Caki2 (cell line): ENCODE data around the gene SIRPA. TPM values are rescaled to one million over a fixed set of nuclear protein-coding genes. Genes with fewer than 3 reads are reported as not detected.

Experiments used
- DNase-seq: peaks from one replicate; pipeline ENCODE4 v3.0.0-alpha.2; 2015; ENCODE audit warnings: low read depth
- in situ Hi-C: cut with HindIII; loops from 2 replicates; pipeline ENCODE4 v1.10.0; 2016; ENCODE audit warnings: low sequenced_read_pairs, low pct_unique_long_range_greater_than_20kb, mixed read lengths
- total RNA-seq: library from RNA; depleted of rRNA; stranded (reverse); fragments of >200 nt; shearing (Covaris generic); gene quantifications from 2 replicates; pipeline ENCODE4 v1.2.3, GENCODE V29; 2014; ENCODE audit warnings: low replicate concordance

Gene SIRPA
- total RNA-seq, 1 experiment from 2014 or later = 56.2 TPM

DNA sequence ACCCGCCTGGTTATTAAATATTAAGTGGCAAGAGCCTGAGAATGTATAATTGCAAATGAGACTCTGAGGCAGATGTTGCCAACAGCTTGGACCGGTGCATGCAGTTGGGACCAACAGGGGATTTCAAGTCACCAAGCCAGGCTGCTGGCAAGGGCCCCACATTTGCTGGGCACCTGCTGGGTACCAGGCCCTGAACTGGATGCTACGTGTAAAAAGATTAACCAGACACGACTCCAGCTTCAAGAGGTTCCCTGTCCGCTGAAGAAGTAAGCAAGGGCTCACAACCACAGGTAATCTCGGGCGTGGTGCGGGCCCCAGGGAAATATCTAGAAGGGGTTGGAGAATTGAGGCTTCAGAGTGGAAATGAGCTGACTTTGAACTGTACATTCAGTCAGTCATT lies 13.2 kb upstream of the SIRPA start:
- in situ Hi-C loops = no loop called here
- DNase-seq = no peak

GRCh38 chr20:1883986-1884385 lies 11.2 kb upstream of the SIRPA start:
- in situ Hi-C loops = no loop called here
- DNase-seq = no peak

GRCh38 chr20:1885254-1885653 lies 10.0 kb upstream of the SIRPA start:
- no peak for DNase-seq
- in situ Hi-C loops = no loop called here

DNA sequence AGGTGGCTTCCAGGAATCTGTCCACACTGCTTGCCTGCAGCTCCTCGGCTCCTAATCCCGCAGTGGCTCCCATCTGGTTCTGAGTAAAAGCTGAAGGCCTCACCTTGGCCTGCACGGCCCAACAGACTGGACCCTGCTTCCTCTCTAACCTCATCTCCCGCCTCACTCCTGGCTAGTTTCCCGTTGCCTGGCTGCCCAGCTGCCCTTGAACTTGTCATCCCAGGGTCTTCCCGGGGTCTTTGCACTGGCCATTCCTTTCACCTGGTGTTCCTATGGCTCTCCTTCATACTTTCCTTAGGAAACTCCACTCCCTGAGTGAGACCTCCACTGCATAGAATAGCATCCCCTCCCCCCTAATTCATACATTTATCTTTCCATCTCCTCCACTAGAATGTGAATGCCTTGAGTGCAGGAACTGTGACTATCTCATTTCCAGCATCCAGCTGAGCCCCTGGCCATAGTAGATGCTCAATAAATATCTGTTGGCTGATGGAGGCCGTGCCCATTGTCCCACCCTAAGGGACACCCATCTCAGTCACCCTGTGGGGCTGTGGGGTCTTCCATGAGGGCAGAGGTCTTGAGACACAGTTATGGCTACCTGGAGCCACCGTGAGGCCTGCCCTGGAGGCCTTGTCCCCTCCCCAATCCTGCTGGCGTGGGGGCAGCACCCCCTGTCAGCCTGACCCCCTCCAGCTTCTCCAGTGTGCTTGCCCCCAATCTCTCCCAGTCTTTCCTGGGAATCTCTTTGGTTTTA lies 9.1 kb upstream of the SIRPA start:
- in situ Hi-C loops = no loop called here
- DNase-seq = no peak

DNA sequence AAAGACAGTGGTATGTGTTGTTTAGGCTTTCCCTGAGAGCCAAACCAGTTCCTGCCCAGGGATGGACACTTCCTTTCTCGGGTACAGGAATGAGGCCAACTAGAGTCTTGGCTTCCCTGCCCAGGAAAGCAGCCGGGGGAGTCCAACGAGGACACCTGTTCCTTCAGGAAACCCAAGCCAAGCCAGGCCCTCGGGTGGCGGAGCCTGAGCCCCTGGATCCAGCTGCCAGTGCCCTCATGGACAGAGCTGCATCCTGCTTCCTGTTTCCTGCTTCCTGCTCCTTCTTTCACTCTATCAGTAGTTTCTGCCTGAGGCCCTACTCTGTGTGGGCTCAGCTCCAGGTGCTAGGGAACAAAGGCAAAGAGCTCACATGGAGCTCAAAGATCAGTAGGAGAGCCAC lies 7.9 kb upstream of the SIRPA start:
- no peak for DNase-seq
- in situ Hi-C loops = no loop called here

GRCh38 chr20:1887756-1888155 lies 7.5 kb upstream of the SIRPA start:
- no peak for DNase-seq
- in situ Hi-C loops = no loop called here

DNA sequence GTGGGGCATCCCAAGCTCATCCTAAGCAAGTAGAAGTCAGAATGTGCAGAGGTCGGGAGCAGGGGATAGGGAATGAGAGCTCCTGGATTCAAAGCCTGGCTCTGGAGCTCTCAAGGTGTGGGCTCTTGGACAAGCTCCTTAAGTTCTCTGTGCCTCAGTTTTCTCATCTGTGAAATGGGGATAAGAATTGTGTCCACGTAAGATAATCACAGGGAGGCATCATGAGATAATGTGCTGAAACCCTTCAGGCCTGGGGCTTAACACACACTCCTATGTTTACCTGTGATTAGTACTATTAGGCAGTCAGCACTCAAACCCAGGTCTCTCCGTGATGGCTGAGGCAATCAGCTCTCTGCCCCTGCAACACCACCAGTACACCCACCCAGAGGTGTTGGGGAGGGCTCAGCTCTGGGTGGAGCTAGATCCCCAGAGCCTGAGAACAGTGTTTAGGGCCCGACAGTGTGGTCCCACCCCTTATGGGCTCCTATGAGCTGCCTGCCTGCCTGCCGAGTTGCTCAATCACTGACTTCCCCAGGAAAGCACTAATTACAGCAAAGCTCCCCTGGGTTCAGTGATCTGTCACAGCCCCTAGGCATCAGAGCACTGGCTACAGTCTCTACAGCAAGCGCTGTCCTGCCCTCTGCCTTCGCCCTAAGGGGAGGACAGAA lies 6.3 kb upstream of the SIRPA start:
- DNase-seq = no peak
- in situ Hi-C loops = no loop called here

GRCh38 chr20:1890469-1891262 lies 4.5 kb upstream of the SIRPA start:
- no peak for DNase-seq
- in situ Hi-C loops = no loop called here

- DNase-seq = no peak
- in situ Hi-C loops = no loop called here
Measured at GRCh38 chr20:1891263-1892118, 3.7 kb upstream of the SIRPA start.

GRCh38 chr20:1892119-1892385 lies 3.2 kb upstream of the SIRPA start:
- no peak for DNase-seq
- in situ Hi-C loops = no loop called here

DNA sequence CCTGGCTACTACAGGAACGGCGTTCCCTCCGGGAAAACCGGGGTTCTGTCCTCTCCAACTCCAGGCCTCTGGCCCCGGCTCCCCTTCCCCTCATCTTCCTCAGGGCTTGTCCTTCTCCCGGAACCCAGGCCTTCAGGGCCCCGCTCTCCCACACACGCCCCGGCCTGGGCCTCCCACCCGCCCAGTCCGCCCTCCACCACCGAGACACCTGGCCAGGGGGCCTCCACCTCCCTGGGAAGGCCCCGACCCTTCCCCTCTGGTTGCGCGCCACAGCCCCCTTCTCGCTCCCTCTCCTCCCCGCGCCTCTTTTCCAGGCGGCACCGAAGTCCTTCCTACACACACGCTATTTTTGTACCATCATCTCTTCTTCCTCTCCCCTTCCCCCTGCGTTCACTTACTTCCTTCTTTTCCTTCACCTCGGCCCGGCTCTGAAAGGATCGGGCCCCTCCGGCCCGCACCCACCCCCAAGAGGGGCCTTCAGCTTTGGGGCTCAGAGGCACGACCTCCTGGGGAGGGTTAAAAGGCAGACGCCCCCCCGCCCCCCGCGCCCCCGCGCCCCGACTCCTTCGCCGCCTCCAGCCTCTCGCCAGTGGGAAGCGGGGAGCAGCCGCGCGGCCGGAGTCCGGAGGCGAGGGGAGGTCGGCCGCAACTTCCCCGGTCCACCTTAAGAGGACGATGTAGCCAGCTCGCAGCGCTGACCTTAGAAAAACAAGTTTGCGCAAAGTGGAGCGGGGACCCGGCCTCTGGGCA lies 1.3 kb upstream of the SIRPA start:
- in situ Hi-C loops = no loop called here
- DNase-seq = no peak

GRCh38 chr20:1894471-1894950 lies 696 bp upstream of the SIRPA start:
- peak; percentile 56 for DNase-seq
- in situ Hi-C loops = no loop called here

GRCh38 chr20:1895674-1896483 lies 672 bp downstream of the SIRPA start:
- in situ Hi-C loops = no loop called here
- no peak for DNase-seq

- in situ Hi-C loops = no loop called here
- DNase-seq = no peak
Measured at GRCh38 chr20:1896484-1897258, 1.5 kb downstream of the SIRPA start.

DNA sequence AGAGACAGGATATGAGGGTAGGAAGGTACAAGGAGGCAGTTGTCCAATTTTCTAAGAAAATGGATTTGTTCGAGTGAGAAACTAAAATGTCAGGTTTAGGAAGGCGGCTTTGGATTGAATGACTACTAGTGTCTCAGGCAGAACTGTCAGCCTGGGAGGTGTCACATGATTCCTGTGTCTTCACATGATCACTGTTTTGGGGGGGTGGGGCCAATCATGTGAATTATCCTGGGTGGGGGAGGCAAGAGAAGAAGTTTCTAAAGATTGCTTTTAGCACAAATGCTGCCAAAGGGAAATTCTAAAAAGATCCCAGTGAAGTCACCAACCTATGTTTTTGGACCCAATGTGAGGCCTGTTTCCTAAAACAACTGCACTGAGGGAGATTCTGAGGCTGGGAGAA lies 2.3 kb downstream of the SIRPA start:
- DNase-seq = no peak
- in situ Hi-C loops = no loop called here

DNA sequence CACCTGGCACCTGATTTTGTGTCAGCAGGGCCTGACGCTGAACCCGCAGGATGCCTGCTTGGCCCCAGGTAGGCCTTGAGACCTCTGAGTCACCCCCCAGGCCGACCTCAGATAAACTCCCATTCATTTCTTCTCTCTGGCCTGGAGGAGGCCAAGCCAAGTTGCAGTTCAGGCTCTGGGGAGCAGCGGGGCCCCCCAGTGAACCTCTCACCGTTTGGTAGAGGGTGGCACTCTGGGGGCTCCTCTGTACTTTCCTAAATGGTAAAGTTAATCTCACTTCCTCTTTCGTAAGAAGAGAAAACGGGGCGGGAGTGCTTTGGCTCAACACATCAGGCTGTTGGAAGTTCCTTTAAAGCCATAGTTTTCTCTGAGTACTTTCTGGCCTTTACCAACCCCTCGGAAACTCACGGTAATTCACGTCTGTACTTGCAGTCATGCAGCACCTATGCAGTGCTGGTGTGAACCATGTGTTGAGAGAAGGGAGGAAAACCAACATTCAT lies 2.8 kb downstream of the SIRPA start:
- in situ Hi-C loops = no loop called here
- no peak for DNase-seq
